GM12874 (cell line): ENCODE data around the gene SMIM8.

ENCODE experiments used
- CTCF ChIP-seq: IDR thresholded peaks from 2 replicates; pipeline ENCODE4 v1.5.1; 2011; ENCODE audit warnings: low read depth, mild to moderate bottlenecking, control low read depth, low read length, moderate library complexity; ENCODE audit not compliant: insufficient read depth

The SMIM8 gene

GRCh38 chr6:87351583-87351982 lies 29.2 kb downstream of the SMIM8 start:
- no peak for TF ChIP-seq CTCF

GRCh38 chr6:87356181-87356580 lies 33.8 kb downstream of the SMIM8 start:
- no peak for TF ChIP-seq CTCF

- TF ChIP-seq CTCF, result no peak
Observed at GRCh38 chr6:87357479-87358196, 35.2 kb downstream of the SMIM8 start.

- no peak for TF ChIP-seq CTCF
Observed at GRCh38 chr6:87364602-87365252, 42.3 kb downstream of the SMIM8 start.

GRCh38 chr6:87366072-87366827 lies 43.9 kb downstream of the SMIM8 start:
- no peak for TF ChIP-seq CTCF

GRCh38 chr6:87366899-87367298 lies 44.5 kb downstream of the SMIM8 start:
- no peak for TF ChIP-seq CTCF

- TF ChIP-seq CTCF, result no peak
Observed at GRCh38 chr6:87373377-87373776, 51.0 kb downstream of the SMIM8 start.
